GM04503 (cell line): ENCODE results near the gene ATP2B2.

Experiments used
- DNase-seq: peaks from one replicate; pipeline ENCODE4 v3.0.0-alpha.2; 2012; ENCODE audit warnings: low read depth

The ATP2B2 gene

GRCh38 chr3:10381336-10381735 lies 124.0 kb downstream of the ATP2B2 start:
- DNase-seq, result no peak

GRCh38 chr3:10380906-10381305 lies 124.5 kb downstream of the ATP2B2 start:
- DNase-seq, result peak; percentile 17

- no peak for DNase-seq
These were observed 125.4 kb downstream of the ATP2B2 start for GRCh38 chr3:10379961-10380360.

- DNase-seq, result no peak
These were observed 126.2 kb downstream of the ATP2B2 start for GRCh38 chr3:10379161-10379560.

GRCh38 chr3:10378742-10379141 lies 126.6 kb downstream of the ATP2B2 start:
- DNase-seq, result no peak

- no peak for DNase-seq
These were observed 127.1 kb downstream of the ATP2B2 start for GRCh38 chr3:10378246-10378645.

- no peak for DNase-seq
These were observed 128.1 kb downstream of the ATP2B2 start for GRCh38 chr3:10377148-10377725.

- DNase-seq, result no peak
These were observed 129.0 kb downstream of the ATP2B2 start for GRCh38 chr3:10376353-10376752.

- no peak for DNase-seq
These were observed 129.9 kb downstream of the ATP2B2 start for GRCh38 chr3:10375296-10376053.

- no peak for DNase-seq
These were observed 131.1 kb downstream of the ATP2B2 start for GRCh38 chr3:10374311-10374710.

- DNase-seq, result no peak
These were observed 131.6 kb downstream of the ATP2B2 start for GRCh38 chr3:10373686-10374261.

- no peak for DNase-seq
These were observed 133.6 kb downstream of the ATP2B2 start for GRCh38 chr3:10371789-10372188.

GRCh38 chr3:10371167-10371566 lies 134.2 kb downstream of the ATP2B2 start:
- DNase-seq, result no peak

- DNase-seq, result no peak
These were observed 135.0 kb downstream of the ATP2B2 start for GRCh38 chr3:10370429-10370828.

GRCh38 chr3:10368512-10368911 lies 136.9 kb downstream of the ATP2B2 start:
- no peak for DNase-seq

GRCh38 chr3:10367506-10367905 lies 137.9 kb downstream of the ATP2B2 start:
- DNase-seq, result no peak

GRCh38 chr3:10366651-10367101 lies 138.7 kb downstream of the ATP2B2 start:
- DNase-seq, result peak; percentile 91

- DNase-seq, result no peak
These were observed 139.6 kb downstream of the ATP2B2 start for GRCh38 chr3:10365791-10366190.

GRCh38 chr3:10365316-10365715 lies 140.1 kb downstream of the ATP2B2 start:
- no peak for DNase-seq

- no peak for DNase-seq
These were observed 140.6 kb downstream of the ATP2B2 start for GRCh38 chr3:10364806-10365205.

GRCh38 chr3:10363935-10364334 lies 141.5 kb downstream of the ATP2B2 start:
- no peak for DNase-seq

- DNase-seq, result no peak
These were observed 144.0 kb downstream of the ATP2B2 start for GRCh38 chr3:10361375-10361774.

GRCh38 chr3:10360478-10360877 lies 144.9 kb downstream of the ATP2B2 start:
- no peak for DNase-seq
